H1 (cell line): ENCODE measurements around the gene CSRP1. TPM values are rescaled to one million over a fixed set of nuclear protein-coding genes. Genes with fewer than 3 reads are reported as not detected.

Experiments used
- CTCF ChIA-PET: fragments of 300-600 bp; sonication (Branson Sonifier 250); formaldehyde crosslinking; loops from one replicate; lab custom pipeline; 2021; ENCODE audit not compliant: partially characterized antibody; lab: Charles Lee
- POLR2A ChIA-PET: fragments of 300-600 bp; sonication (Branson Sonifier 250); formaldehyde crosslinking; loops from one replicate; lab custom pipeline; 2021; ENCODE audit warnings: inconsistent platforms; ENCODE audit not compliant: partially characterized antibody; lab: Charles Lee
- DNase-seq, 2 experiments: peaks; one replicate each; pipeline versions ENCODE4 v3.0.0 to v3.0.0-alpha.2; 2010 to 2022; ENCODE audit warnings: low spot score in 2 of 2, low read depth in 1 of 2, mixed read lengths in 1 of 2
- FAIRE-seq: peaks from 2 replicates; lab custom pipeline; 2011; peaks lifted over from hg19 to GRCh38; lab: Jason Lieb, UNC
- H2AFZ ChIP-seq: 2 replicates; pipeline ENCODE4 v1.8.1; 2012; ENCODE audit warnings: low read length, inconsistent platforms
- H2AK5ac ChIP-seq: 2 replicates; pipeline ENCODE4 v1.6.1; 2013; ENCODE audit warnings: low read depth, low read length
- H2BK120ac ChIP-seq: replicated peaks from 2 replicates; pipeline ENCODE3; 2013; ENCODE audit warnings: low read depth, low read length, inconsistent platforms
- H2BK12ac ChIP-seq: 2 replicates; pipeline ENCODE4 v1.6.1; 2013; ENCODE audit warnings: low read depth, low read length
- H2BK15ac ChIP-seq: 2 replicates; pipeline ENCODE4 v1.6.1; 2013; ENCODE audit warnings: low read length
- H2BK20ac ChIP-seq: 2 replicates; pipeline ENCODE4 v1.6.1; 2013; ENCODE audit warnings: low read length
- H2BK5ac ChIP-seq: 2 replicates; pipeline ENCODE4 v1.6.1; 2013; ENCODE audit warnings: low read depth, low read length
- H3K14ac ChIP-seq: 2 replicates; pipeline ENCODE4 v1.6.1; 2013; ENCODE audit warnings: inconsistent platforms; ENCODE audit not compliant: insufficient read length
- H3K18ac ChIP-seq: 2 replicates; pipeline ENCODE4 v1.6.1; 2013; ENCODE audit warnings: low read length; ENCODE audit errors: extremely low read depth
- H3K23ac ChIP-seq: 2 replicates; pipeline ENCODE4 v1.6.1; 2013; ENCODE audit warnings: inconsistent platforms; ENCODE audit not compliant: insufficient read length
- H3K23me2 ChIP-seq: 2 replicates; pipeline ENCODE4 v1.6.1; 2013; ENCODE audit warnings: low read depth, low read length
- H3K27ac ChIP-seq: 2 replicates; pipeline ENCODE4 v1.6.1; 2011; ENCODE audit warnings: low read depth, low read length, inconsistent platforms
- H3K27me3 ChIP-seq, 4 experiments: replicated peaks in 1 of 4; 1 replicate in 1 of 4; 2 replicates in 3 of 4; pipeline versions ENCODE4 v1.6.1 to v1.8.1; 2011 to 2013; ENCODE audit warnings: low read length in 3 of 4, mild to moderate bottlenecking in 3 of 4, inconsistent platforms in 2 of 4, mixed read lengths in 2 of 4, moderate library complexity in 1 of 4; ENCODE audit not compliant: control insufficient read depth in 3 of 4, insufficient read depth in 3 of 4; ENCODE audit errors: extremely low read depth in 1 of 4
- H3K36me3 ChIP-seq, 4 experiments: 2 replicates each; pipeline versions ENCODE4 v1.6.1 to v1.8.1; 2011 to 2013; ENCODE audit warnings: mild to moderate bottlenecking in 4 of 4, low read length in 3 of 4, moderate library complexity in 2 of 4, control low read depth in 1 of 4, inconsistent platforms in 1 of 4; ENCODE audit not compliant: insufficient read depth in 4 of 4, control insufficient read depth in 2 of 4
- H3K4ac ChIP-seq: replicated peaks from 2 replicates; pipeline ENCODE3; 2013; ENCODE audit warnings: low read length, low read depth, mixed read lengths, inconsistent platforms; ENCODE audit not compliant: insufficient read length
- H3K4me1 ChIP-seq, 4 experiments: replicated peaks in 1 of 4; 1 replicate in 1 of 4; 2 replicates in 3 of 4; pipeline versions ENCODE4 v1.6.1 to v1.8.1; 2011 to 2013; ENCODE audit warnings: low read length in 3 of 4, inconsistent platforms in 2 of 4, mixed read lengths in 1 of 4; ENCODE audit not compliant: insufficient read depth in 4 of 4, control insufficient read depth in 3 of 4
- H3K4me2 ChIP-seq, 2 experiments: 2 replicates each; pipeline versions ENCODE4 v1.6.1 to v1.8.1; 2011 to 2013; ENCODE audit warnings: low read depth in 2 of 2, low read length in 2 of 2, control low read depth in 1 of 2, inconsistent platforms in 1 of 2, mild to moderate bottlenecking in 1 of 2; ENCODE audit not compliant: insufficient read depth in 1 of 2
- H3K4me3 ChIP-seq, 4 experiments: fragments of 200-600, 300-600 bp in 1 of 4; sonication (generic), shearing (Covaris generic), sonication (Bioruptor Twin) in 1 of 4; 2 replicates each; pipeline versions ENCODE4 v1.5.1 to v1.8.1; 2011 to 2016; ENCODE audit warnings: low read length in 4 of 4, low read depth in 3 of 4, control low read depth in 2 of 4, inconsistent platforms in 2 of 4, mild to moderate bottlenecking in 2 of 4, mixed read lengths in 1 of 4, moderate library complexity in 1 of 4; ENCODE audit not compliant: insufficient read depth in 2 of 4; ENCODE audit errors: extremely low read depth in 1 of 4
- H3K56ac ChIP-seq: replicated peaks from 2 replicates; pipeline ENCODE3; 2013; ENCODE audit warnings: low read depth, mild to moderate bottlenecking, mixed read lengths, low read length, inconsistent platforms; ENCODE audit not compliant: insufficient read length
- H3K79me1 ChIP-seq: 2 replicates; pipeline ENCODE4 v1.6.1; 2013; ENCODE audit warnings: low read depth, low read length, control low read depth
- H3K79me2 ChIP-seq, 2 experiments: 2 replicates each; pipeline versions ENCODE4 v1.6.1 to v1.8.1; 2012 to 2013; ENCODE audit warnings: low read length in 2 of 2, mild to moderate bottlenecking in 2 of 2, inconsistent platforms in 1 of 2; ENCODE audit not compliant: insufficient read depth in 2 of 2, control insufficient read depth in 1 of 2
- H3K9ac ChIP-seq, 4 experiments: replicated peaks in 1 of 4; 1 replicate in 1 of 4; 2 replicates in 3 of 4; pipeline versions ENCODE4 v1.6.1 to v1.8.1; 2011 to 2013; ENCODE audit warnings: low read depth in 3 of 4, low read length in 3 of 4, control low read depth in 2 of 4, mild to moderate bottlenecking in 2 of 4, moderate library complexity in 2 of 4, inconsistent platforms in 1 of 4; ENCODE audit errors: extremely low read depth in 1 of 4
- H3K9me3 ChIP-seq, 2 experiments: 2 replicates each; pipeline versions ENCODE4 v1.6.1 to v1.8.1; 2012 to 2013; ENCODE audit warnings: mild to moderate bottlenecking in 2 of 2, moderate library complexity in 2 of 2, control low read depth in 1 of 2, inconsistent platforms in 1 of 2, low read depth in 1 of 2, low read length in 1 of 2, mixed read lengths in 1 of 2; ENCODE audit not compliant: insufficient read depth in 2 of 2
- H4K20me1 ChIP-seq, 2 experiments: replicated peaks in 1 of 2; 2 replicates each; pipeline versions ENCODE3 to v1.8.1; 2011 to 2013; ENCODE audit warnings: inconsistent platforms in 2 of 2, low read length in 2 of 2, mild to moderate bottlenecking in 1 of 2; ENCODE audit not compliant: insufficient read depth in 2 of 2, control insufficient read depth in 1 of 2
- H4K5ac ChIP-seq: 2 replicates; pipeline ENCODE4 v1.6.1; 2013; ENCODE audit warnings: low read length, low read depth, mixed read lengths, inconsistent platforms; ENCODE audit not compliant: insufficient read length
- H4K8ac ChIP-seq: 2 replicates; pipeline ENCODE4 v1.8.0; 2013; ENCODE audit warnings: mild to moderate bottlenecking, moderate library complexity, low read length, inconsistent platforms; ENCODE audit not compliant: insufficient read depth; ENCODE audit errors: extremely low read depth
- H4K91ac ChIP-seq: replicated peaks from 2 replicates; pipeline ENCODE3; 2013; ENCODE audit warnings: low read length, mixed read lengths, inconsistent platforms; ENCODE audit not compliant: insufficient read length
- WGBS, 2 experiments: shearing (Covaris generic) in 1 of 2; methylation state at CpG; one replicate each; pipeline versions ENCODE4 v1.1.6 to v1.1.7; 2013 to 2015; ENCODE audit warnings: low lambda C conversion rate in 2 of 2, mixed read lengths in 2 of 2, inconsistent platforms in 1 of 2, low coverage in 1 of 2, missing lambda C conversion rate in 1 of 2; ENCODE audit not compliant: insufficient replicate concordance in 2 of 2, insufficient coverage in 1 of 2, insufficient read length in 1 of 2; ENCODE audit errors: extremely low coverage in 1 of 2, missing lambda C conversion rate in 1 of 2; 5-methylcytosine and 5-hydroxymethylcytosine counted together
- polyA plus RNA-seq, 7 experiments: library from polyadenylated mRNA; depleted of rRNA in 3 of 7; stranded (reverse) in 5 of 7; unstranded in 2 of 7; fragments of >200 nt in 5 of 7; fragments of 200-250 nt in 2 of 7; gene quantifications; 1 replicate in 5 of 7; 2 replicates in 1 of 7; 4 replicates in 1 of 7; pipeline versions ENCODE4 v1.2.1 to v1.2.3, GENCODE V29; 2011 to 2013; ENCODE audit warnings: missing spikeins in 2 of 7, mixed read lengths in 2 of 7
- total RNA-seq: library from RNA; stranded (reverse); fragmentation: NEBNext Ultra II Directional; extraction: Animal tissue kit (Norgen Biotek cat#: 25700); gene quantifications from 2 replicates; pipeline ENCODE4 v1.2.1, GENCODE V29; 2021

The CSRP1 gene
- total and polyA plus RNA-seq, 2 of the 8 experiments (the other 6 are each of a cell fraction or from before 2014, with no cell fraction given), result 14.2 to 22.3 TPM

DNA sequence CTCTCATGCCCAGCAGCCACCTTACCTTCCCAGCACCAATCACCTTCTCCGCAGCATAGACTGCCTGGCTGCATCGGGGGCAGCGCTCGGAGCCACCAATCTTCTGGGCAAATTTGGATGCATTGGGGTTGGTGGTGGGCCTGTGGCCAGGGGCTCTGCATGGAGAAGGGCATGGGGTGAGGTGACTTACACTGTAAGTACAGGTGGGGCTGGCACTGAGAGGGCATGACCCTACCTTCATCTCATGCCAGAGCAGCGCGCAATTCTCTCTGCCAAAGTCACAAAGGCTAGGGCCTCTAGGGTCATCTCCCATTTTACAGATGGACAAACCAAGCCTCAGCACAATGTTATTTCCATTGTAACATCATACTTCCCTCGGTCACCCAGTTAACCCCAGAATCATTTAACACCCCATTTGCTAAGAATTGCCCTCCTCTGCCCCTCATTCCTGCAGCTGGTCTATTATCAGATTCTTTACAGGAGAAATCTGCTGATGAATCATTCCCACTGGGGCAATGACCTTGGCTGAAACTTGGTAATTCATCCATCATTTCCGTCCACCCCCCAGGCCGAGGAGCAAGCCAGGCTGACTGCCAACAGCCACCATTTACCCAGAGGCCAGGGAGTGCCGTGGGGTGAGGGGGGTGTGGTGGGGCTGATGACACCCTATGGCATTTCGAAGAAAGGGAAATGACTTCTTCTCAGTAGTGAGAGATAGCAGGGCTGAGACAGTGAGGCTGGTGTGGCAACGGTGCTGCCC lies 17.9 kb downstream of the CSRP1 start:
- Histone ChIP-seq H3K4me1 (peaks cover 0 to 3% (median 0%) of the 10 kb centered on the region in 4 experiments; a peak in 2 of 7 replicates), H4K20me1 (no peaks in the 10 kb centered on the region), H3K27me3 (no peaks in the 10 kb centered on the region), H3K18ac (no peak overlapping the region), H4K8ac (no peak overlapping the region), H2BK12ac (no peak overlapping the region), H4K5ac (no peak overlapping the region), H3K23ac (no peak overlapping the region), H4K91ac (no peak overlapping the region), H2BK15ac (no peak overlapping the region), H3K4me3 (no peak overlapping the region), H3K79me1 (no peaks in the 10 kb centered on the region), H2BK5ac (no peak overlapping the region), H3K4ac (no peak overlapping the region), H2AFZ (no peak overlapping the region), H2BK20ac (no peak overlapping the region), H3K4me2 (no peak overlapping the region), H3K9ac (no peak overlapping the region), H3K9me3 (no peaks in the 10 kb centered on the region), H3K14ac (no peak overlapping the region), H3K23me2 (no peaks in the 10 kb centered on the region), H2AK5ac (no peak overlapping the region), H3K79me2 (no peaks in the 10 kb centered on the region), H3K36me3 (no peaks in the 10 kb centered on the region; a peak in 1 of 8 replicates), H3K56ac (no peak overlapping the region), H2BK120ac (no peak overlapping the region), H3K27ac (no peak overlapping the region)
- FAIRE-seq, result no peak
- ChIA-PET CTCF (interaction anchor here (0.9 to 19.2 kb wide), 6 partner anchors 5 to 208 kb away, joined by 3 to 445 read pairs (median 198); partner anchors contain the start of gene CSRP1), POLR2A (interaction anchor here (0.9 to 1.9 kb wide), 4 partner anchors 9 to 23 kb away, joined by 3 to 4 read pairs (median 3); no protein-coding TSS in a partner anchor)
- no peak for DNase-seq
- 89% methylated on average over 12 of the region's 12 CpGs; no CpG with 5 or more reads in 1 of the 2 experiments for WGBS, 2 experiments
